Measurements from ENCODE around the gene BRD3. TPM values are rescaled to one million over a fixed set of nuclear protein-coding genes. Genes with fewer than 3 reads are reported as not detected.

Gene BRD3
- total RNA-seq, 1 experiment from 2014 or later, result 63.1 TPM

DNA sequence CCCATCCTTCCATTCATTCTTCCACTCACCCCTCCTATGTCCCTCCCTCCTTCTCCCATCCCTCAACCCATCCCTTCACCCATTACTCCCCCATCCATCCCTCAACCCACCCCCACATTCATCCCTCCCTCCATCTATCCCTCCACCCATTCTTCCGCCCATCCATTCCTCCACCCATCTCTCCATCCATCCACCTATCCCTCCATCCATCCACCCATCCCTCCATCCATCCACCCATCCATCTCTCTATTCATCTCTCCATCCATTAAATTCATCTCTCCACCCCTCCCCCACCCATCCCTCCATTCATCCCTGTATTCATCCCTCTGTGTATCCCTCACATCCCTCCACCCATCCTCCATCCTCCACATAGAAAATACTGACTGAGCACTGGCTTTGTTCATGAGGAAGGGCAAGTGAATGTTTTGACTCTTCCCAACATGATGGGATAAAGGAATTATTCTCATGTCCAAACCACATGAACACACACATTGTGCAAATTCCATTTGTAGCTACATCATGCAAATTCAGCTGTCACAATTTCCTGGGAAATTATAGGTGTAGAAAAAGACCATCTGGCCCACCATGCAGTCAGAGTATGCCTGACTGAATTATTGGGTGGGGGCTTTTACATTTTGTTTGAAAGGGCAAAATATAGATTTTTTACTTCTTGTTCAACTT lies 68.8 kb downstream of the BRD3 start:
- no peaks in the 10 kb centered on the region for H3K79me1 ChIP-seq (ENCODE audit: insufficient read depth, low read depth, low read length, poor library complexity, severe bottlenecking)
- H3K27ac Mint-ChIP-seq, result no peak overlapping the region
- peaks cover 5 to 12% of the 10 kb centered on the region in 2 experiments for H3K4me1 Mint-ChIP-seq
- no peak overlapping the region for H2BK120ac ChIP-seq (ENCODE audit: low read depth, low read length, poor library complexity, severe bottlenecking)
- H3K4me3 Mint-ChIP-seq, result no peak overlapping the region
- H2BK20ac ChIP-seq (ENCODE audit: low read depth, low read length, poor library complexity, severe bottlenecking), result no peak overlapping the region
- H3K23me2 ChIP-seq (ENCODE audit: insufficient read length, low read depth, low read length, poor library complexity, severe bottlenecking), result no peaks in the 10 kb centered on the region
- H4K5ac ChIP-seq (ENCODE audit: insufficient read length, low read depth, low read length), result no peak overlapping the region
- H2BK15ac ChIP-seq (ENCODE audit: low read depth, low read length), result no peak overlapping the region
- no peak overlapping the region for H3K23ac ChIP-seq (ENCODE audit: insufficient read length, low read depth, low read length)
- no peaks in the 10 kb centered on the region for H4K20me1 ChIP-seq (ENCODE audit: control insufficient read depth, insufficient read depth, insufficient read length)
- H3K27me3 ChIP-seq (ENCODE audit: insufficient read depth, low read length), result no peaks in the 10 kb centered on the region
- no peak overlapping the region for H3K18ac ChIP-seq (ENCODE audit: insufficient read length, low read depth, low read length)
- TF ChIP-seq, protein P1, sequence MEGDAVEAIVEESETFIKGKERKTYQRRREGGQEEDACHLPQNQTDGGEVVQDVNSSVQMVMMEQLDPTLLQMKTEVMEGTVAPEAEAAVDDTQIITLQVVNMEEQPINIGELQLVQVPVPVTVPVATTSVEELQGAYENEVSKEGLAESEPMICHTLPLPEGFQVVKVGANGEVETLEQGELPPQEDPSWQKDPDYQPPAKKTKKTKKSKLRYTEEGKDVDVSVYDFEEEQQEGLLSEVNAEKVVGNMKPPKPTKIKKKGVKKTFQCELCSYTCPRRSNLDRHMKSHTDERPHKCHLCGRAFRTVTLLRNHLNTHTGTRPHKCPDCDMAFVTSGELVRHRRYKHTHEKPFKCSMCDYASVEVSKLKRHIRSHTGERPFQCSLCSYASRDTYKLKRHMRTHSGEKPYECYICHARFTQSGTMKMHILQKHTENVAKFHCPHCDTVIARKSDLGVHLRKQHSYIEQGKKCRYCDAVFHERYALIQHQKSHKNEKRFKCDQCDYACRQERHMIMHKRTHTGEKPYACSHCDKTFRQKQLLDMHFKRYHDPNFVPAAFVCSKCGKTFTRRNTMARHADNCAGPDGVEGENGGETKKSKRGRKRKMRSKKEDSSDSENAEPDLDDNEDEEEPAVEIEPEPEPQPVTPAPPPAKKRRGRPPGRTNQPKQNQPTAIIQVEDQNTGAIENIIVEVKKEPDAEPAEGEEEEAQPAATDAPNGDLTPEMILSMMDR (conservative IDR thresholded peaks at IDR 0.05), result no peak
- no peak overlapping the region for H2BK5ac ChIP-seq (ENCODE audit: insufficient read length, low read length)
- no peak overlapping the region for H3K4me2 ChIP-seq (ENCODE audit: insufficient read depth, insufficient read length, low read length)
- no peak for DNase-seq
- peaks cover 3 to 4% of the 10 kb centered on the region in 2 experiments; a peak in 3 of 5 replicates for H3K9me3 Mint-ChIP-seq
- H3K56ac ChIP-seq (ENCODE audit: insufficient read length, low read depth, low read length), result no peak overlapping the region
- WGBS (ENCODE audit: extremely low coverage, insufficient read length, low lambda C conversion rate), result 100% methylated on average over 1 of the region's 1 CpG
- H2BK12ac ChIP-seq (ENCODE audit: insufficient read length, low read depth, low read length), result no peak overlapping the region
- no peak overlapping the region for H3K9ac ChIP-seq (ENCODE audit: extremely low read depth, insufficient read length, low read length)
- H3K27me3 Mint-ChIP-seq (ENCODE audit: low read depth), result peaks cover 13% of the 10 kb centered on the region
- H2AFZ ChIP-seq (ENCODE audit: low read length), result no peak overlapping the region
- no peak overlapping the region for H3K4ac ChIP-seq (ENCODE audit: low read depth, low read length)
- H4K91ac ChIP-seq (ENCODE audit: insufficient read length, low read depth, low read length), result no peak overlapping the region
- no peaks in the 10 kb centered on the region for H3K79me2 ChIP-seq (ENCODE audit: insufficient read depth, low read length)
- H3K14ac ChIP-seq (ENCODE audit: insufficient read depth, low read length), result no peak overlapping the region
- H3K4me1 ChIP-seq (ENCODE audit: insufficient read depth, low read length), result no peaks in the 10 kb centered on the region
- no peak overlapping the region for H3K27ac ChIP-seq (ENCODE audit: insufficient read length, low read depth, low read length)
- no peaks in the 10 kb centered on the region for H3K36me3 Mint-ChIP-seq (ENCODE audit: insufficient read depth in 1 of 3, low read depth in 3 of 3)
- H2AK5ac ChIP-seq (ENCODE audit: insufficient read length, low read length), result no peak overlapping the region
- no peak overlapping the region for H4K8ac ChIP-seq (replicated peaks; ENCODE audit: insufficient read length, low read depth, low read length)
- H3K9me3 ChIP-seq (ENCODE audit: control insufficient read depth, low read depth, low read length), result no peaks in the 10 kb centered on the region
- H3T11ph ChIP-seq (ENCODE audit: low read length), result no peak overlapping the region

All from H9 (cell line).